Esophagus squamous epithelium (tissue), 5 donors: Measurements from ENCODE around the gene CACNB2. TPM values are rescaled to one million over a fixed set of nuclear protein-coding genes. Genes with fewer than 3 reads are reported as not detected.
"Not testable (repeated sequence)": the region's sequence is repeated elsewhere in the genome, so short reads cannot be mapped to it uniquely, and the experiment has no call there.

Experiments
- DNase-seq: peaks from one replicate; lab custom pipeline; 2025; lab: John Stamatoyannopoulos, UW
- H3K27ac ChIP-seq, 4 donors: fragments of 200-600 bp; sonication (generic); one replicate each; pipeline ENCODE4 v1.5.1; 2016 to 2019; ENCODE audit warnings: mild to moderate bottlenecking in 1 of 4
- H3K27me3 ChIP-seq, 4 donors: fragments of 200-600 bp; sonication (generic); 1 replicate in 3 of 4; 2 replicates in 1 of 4; pipeline versions ENCODE4 v1.5.1 to v1.6.0; 2017 to 2021; ENCODE audit warnings: antibody characterized with exemption in 1 of 4
- H3K36me3 ChIP-seq, 3 donors: fragments of 200-600 bp; sonication (generic); one replicate each; pipeline ENCODE4 v1.5.1; 2016 to 2019
- H3K4me1 ChIP-seq, 3 donors: fragments of 200-600 bp; sonication (generic); one replicate each; pipeline ENCODE4 v1.5.1; 2017 to 2019
- H3K4me3 ChIP-seq, 4 donors: fragments of 200-600 bp; sonication (generic); 1 replicate in 3 of 4; 2 replicates in 1 of 4; pipeline ENCODE4 v1.5.1; 2016 to 2019; ENCODE audit warnings: mild to moderate bottlenecking in 2 of 4, moderate library complexity in 1 of 4
- H3K9me3 ChIP-seq, 3 donors: fragments of 200-600 bp; sonication (generic); one replicate each; pipeline ENCODE4 v1.5.1; 2016 to 2019
- POLR2A ChIP-seq, 4 donors: fragments of 450-650 bp; IDR thresholded peaks; one replicate each; pipeline ENCODE4 v1.6.1; 2017; ENCODE audit warnings: antibody characterized with exemption in 4 of 4, mild to moderate bottlenecking in 4 of 4, moderate library complexity in 3 of 4
- WGBS, 2 donors: methylation state at CpG; one replicate each; pipeline ENCODE4 v1.1.5; 2018; 5-methylcytosine and 5-hydroxymethylcytosine counted together
- intact Hi-C: fragments of 100-400 bp; cut with DNase I; formaldehyde crosslinking; loops from one replicate; pipeline ENCODE4 v1.15.0; 2022
- total RNA-seq, 4 donors: library from RNA; depleted of rRNA; stranded (reverse); fragments of >200 nt; gene quantifications; one replicate each; pipeline ENCODE4 v1.1.0, GENCODE V29; 2016
- TF ChIP-seq, protein P1 (sequence below), 6 experiments: fragments of 450-650 bp in 4 of 6; fragments of 200-600 bp in 2 of 6; sonication (generic) in 2 of 6; IDR thresholded peaks; one replicate each; pipeline ENCODE4 v1.5.1; 2016 to 2019; ENCODE audit warnings: antibody characterized with exemption in 6 of 6, mild to moderate bottlenecking in 4 of 6, moderate library complexity in 4 of 6
- donor health status: DM: yes; HTN: yes; CAD: no.

Gene CACNB2
- total RNA-seq, 4 donors from 2014 or later: 0.91 to 37.0 (median 5.7) TPM

GRCh38 chr10:18179891-18180290 lies 39.7 kb downstream of the CACNB2 start:
- no peak for DNase-seq
- Histone ChIP-seq H3K36me3 (no peaks in the 10 kb centered on the region), H3K4me3 (peak overlapping the region in 1 of 4 donors; percentile 8), H3K9me3 (no peaks in the 10 kb centered on the region), H3K27me3 (no peaks in the 10 kb centered on the region), H3K4me1 (peaks cover 0 to 14% (median 0%) of the 10 kb centered on the region in 3 donors), H3K27ac (peak overlapping the region in 3 of 4 donors; percentile 71 to 77 (median 75))
- TF ChIP-seq POLR2A (IDR thresholded peaks at IDR 0.05): no peak
- TF ChIP-seq, protein P1, sequence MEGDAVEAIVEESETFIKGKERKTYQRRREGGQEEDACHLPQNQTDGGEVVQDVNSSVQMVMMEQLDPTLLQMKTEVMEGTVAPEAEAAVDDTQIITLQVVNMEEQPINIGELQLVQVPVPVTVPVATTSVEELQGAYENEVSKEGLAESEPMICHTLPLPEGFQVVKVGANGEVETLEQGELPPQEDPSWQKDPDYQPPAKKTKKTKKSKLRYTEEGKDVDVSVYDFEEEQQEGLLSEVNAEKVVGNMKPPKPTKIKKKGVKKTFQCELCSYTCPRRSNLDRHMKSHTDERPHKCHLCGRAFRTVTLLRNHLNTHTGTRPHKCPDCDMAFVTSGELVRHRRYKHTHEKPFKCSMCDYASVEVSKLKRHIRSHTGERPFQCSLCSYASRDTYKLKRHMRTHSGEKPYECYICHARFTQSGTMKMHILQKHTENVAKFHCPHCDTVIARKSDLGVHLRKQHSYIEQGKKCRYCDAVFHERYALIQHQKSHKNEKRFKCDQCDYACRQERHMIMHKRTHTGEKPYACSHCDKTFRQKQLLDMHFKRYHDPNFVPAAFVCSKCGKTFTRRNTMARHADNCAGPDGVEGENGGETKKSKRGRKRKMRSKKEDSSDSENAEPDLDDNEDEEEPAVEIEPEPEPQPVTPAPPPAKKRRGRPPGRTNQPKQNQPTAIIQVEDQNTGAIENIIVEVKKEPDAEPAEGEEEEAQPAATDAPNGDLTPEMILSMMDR (IDR thresholded peaks at IDR 0.05): no peak
- intact Hi-C loops: no loop called here
- 22 to 24% methylated on average over 6 of the region's 6 CpGs for WGBS, 2 donors

GRCh38 chr10:18181382-18181781 lies 41.2 kb downstream of the CACNB2 start:
- DNase-seq, intact Hi-C loops, H3K27me3 ChIP-seq, H3K9me3 ChIP-seq, H3K4me3 ChIP-seq, H3K36me3 ChIP-seq: not testable (repeated sequence)
- Histone ChIP-seq H3K27ac (peak overlapping the region in 2 of 4 donors; percentile 75 to 77), H3K4me1 (peaks cover 0 to 17% (median 0%) of the 10 kb centered on the region in 3 donors)
- WGBS, 2 donors: 83 to 86% methylated on average over 5 of the region's 5 CpGs

DNA sequence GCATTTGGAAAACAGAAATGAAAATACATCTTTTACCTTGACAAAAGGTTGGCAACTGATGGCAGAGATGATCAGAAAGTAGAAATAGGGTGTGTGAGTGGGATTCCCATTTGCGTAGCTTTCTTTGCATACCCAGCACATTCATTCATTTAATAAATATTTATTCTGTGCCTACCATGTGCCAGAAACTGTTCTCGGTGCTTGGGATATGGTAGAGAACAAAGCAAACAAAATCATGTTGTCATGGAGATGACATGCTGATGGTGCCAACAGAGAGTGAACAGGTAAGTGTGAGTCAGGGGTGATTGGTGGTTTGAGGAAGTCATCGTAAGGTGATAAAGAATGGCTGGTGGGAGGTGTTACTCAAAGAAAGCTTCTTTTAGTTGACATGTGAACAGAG lies 45.4 kb downstream of the CACNB2 start:
- intact Hi-C loops: no loop called here
- TF ChIP-seq, protein P1 (IDR thresholded peaks at IDR 0.05): no peak
- no peak for TF ChIP-seq POLR2A (IDR thresholded peaks at IDR 0.05)
- Histone ChIP-seq H3K27ac (peak overlapping the region in 3 of 4 donors; percentile 61 to 76 (median 70)), H3K4me3 (no peak overlapping the region), H3K4me1 (peaks cover 0 to 8% (median 0%) of the 10 kb centered on the region in 3 donors), H3K27me3 (no peaks in the 10 kb centered on the region), H3K9me3 (no peaks in the 10 kb centered on the region), H3K36me3 (no peaks in the 10 kb centered on the region)
- WGBS, 2 donors: 44 to 65% methylated on average over 3 of the region's 3 CpGs
- no peak for DNase-seq

GRCh38 chr10:18190840-18191239 lies 50.6 kb downstream of the CACNB2 start:
- Histone ChIP-seq H3K4me3 (no peak overlapping the region), H3K9me3 (no peaks in the 10 kb centered on the region), H3K4me1 (peaks cover 0 to 14% (median 3%) of the 10 kb centered on the region in 3 donors), H3K27me3 (no peaks in the 10 kb centered on the region), H3K36me3 (no peaks in the 10 kb centered on the region), H3K27ac (peak overlapping the region in 1 of 4 donors; percentile 25)
- WGBS, 2 donors: 87 to 91% methylated on average over 4 of the region's 4 CpGs
- DNase-seq: no peak
- intact Hi-C loops: no loop called here
- TF ChIP-seq, protein P1 (IDR thresholded peaks at IDR 0.05): no peak
- no peak for TF ChIP-seq POLR2A (IDR thresholded peaks at IDR 0.05)

GRCh38 chr10:18194634-18195033 lies 54.4 kb downstream of the CACNB2 start:
- DNase-seq: no peak
- TF ChIP-seq POLR2A (IDR thresholded peaks at IDR 0.05): no peak
- TF ChIP-seq, protein P1 (IDR thresholded peaks at IDR 0.05): no peak
- H3K27ac ChIP-seq: peak overlapping the region in 3 of 4 donors; percentile 23 to 72 (median 60)
- WGBS, 2 donors: 45 to 51% methylated on average over 2 of the region's 2 CpGs
- intact Hi-C loops: no loop called here
- H3K4me3 ChIP-seq: no peak overlapping the region
- no peaks in the 10 kb centered on the region for H3K9me3 ChIP-seq
- no peaks in the 10 kb centered on the region for H3K27me3 ChIP-seq
- H3K4me1 ChIP-seq: peaks cover 0 to 16% (median 3%) of the 10 kb centered on the region in 3 donors
- H3K36me3 ChIP-seq: no peaks in the 10 kb centered on the region
